Erythroblast (primary cell): Measurements from ENCODE around the gene CORIN.

Source experiments
- DNase-seq, 2 experiments: peaks; one replicate each; lab custom pipeline; 2025; lab: John Stamatoyannopoulos, UW
- GATA1 ChIP-seq: IDR thresholded peaks from 2 replicates; pipeline ENCODE4 v1.6.1; 2011; ENCODE audit warnings: low read depth, mild to moderate bottlenecking, control low read depth, low read length, moderate library complexity
- POLR2A ChIP-seq: IDR thresholded peaks from 2 replicates; pipeline ENCODE4 v1.6.1; 2011; ENCODE audit warnings: mild to moderate bottlenecking, low read length

CORIN gene

DNA sequence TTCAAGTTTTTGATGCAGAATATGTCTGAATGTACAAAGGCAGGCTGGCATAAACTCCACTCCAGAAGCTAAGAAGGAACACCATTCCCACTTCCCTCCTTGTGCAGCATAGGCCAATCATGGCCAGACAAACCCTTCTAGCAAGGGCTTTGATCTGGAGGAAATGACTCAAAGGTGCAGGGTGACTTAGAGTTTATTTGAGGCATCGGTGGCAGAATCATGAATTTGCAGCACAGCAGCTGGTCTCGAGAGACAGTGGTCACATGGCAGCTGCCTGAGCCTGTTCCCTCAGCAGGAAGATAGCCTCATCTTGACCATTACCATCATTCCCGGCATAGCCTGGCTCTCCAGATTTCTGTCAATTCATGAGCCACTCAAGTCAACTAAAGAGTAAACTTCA, 198.3 kb downstream of the CORIN start:
- TF ChIP-seq POLR2A (no peak), GATA1 (no peak)
- no peak for DNase-seq

DNA sequence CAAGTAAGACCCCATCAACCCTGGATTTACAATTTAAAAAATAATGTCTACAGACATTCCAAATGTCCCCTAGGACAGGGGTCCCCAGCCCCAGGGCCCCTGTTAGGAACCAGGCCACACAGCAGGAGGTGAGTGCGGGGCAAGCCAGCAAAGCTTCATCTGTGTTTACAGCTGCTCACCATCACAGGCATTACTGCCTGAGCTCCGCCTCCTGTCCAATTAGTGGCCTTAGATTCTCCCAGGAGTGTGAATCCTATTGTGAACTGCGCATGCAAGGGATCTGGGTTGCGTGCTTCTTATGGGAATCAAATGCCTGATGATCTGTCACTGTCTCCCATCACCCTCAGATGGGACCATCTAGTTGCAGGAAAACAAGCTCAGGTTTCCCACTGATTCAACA, 206.7 kb downstream of the CORIN start:
- DNase-seq, result no peak

DNA sequence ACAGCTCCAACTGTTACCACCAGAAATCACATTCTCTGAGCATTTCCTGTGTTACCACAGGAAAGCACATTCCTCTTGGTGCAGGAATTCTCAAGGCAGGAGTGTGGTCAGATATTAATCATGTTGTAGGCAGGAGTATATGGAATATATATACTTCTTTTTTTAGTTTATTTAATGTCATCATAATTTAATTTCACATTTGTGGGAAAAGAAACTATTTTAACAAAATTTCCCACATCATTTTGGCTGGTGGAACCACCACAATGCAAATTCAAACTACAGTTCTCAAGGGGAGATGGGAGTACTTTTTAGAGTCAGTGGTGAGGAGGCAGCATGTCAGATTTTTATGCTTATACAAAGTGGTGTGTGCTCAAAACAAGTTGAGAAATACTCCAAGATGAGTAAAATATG, 213.8 kb downstream of the CORIN start:
- TF ChIP-seq POLR2A, result no peak
- TF ChIP-seq GATA1, result no peak
- DNase-seq, result no peak

More for the DNA sequence above, 206.7 kb downstream of the CORIN start:
- TF ChIP-seq POLR2A, result no peak
- TF ChIP-seq GATA1, result no peak

- TF ChIP-seq POLR2A, result no peak
- TF ChIP-seq GATA1, result no peak
- no peak for DNase-seq
Measured at GRCh38 chr4:47621181-47621580, 216.7 kb downstream of the CORIN start.

DNA sequence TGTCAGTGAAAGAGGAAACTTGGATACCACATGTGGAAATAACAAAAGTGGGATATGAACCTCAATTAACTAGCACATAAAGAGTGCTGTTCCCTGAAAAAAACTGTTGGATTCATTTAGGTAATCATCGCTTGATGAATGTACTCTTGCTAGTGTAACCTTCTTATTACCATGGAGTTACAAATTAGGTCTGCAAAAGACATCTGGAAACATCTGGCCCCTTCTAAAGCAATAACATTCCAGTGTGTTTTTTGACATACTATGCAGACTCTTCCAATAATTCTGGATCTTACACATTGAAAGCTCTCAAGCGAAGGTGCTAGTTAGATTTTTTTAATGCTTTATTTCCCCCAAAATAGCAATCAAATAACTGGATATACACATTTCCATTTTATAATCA, 218.2 kb downstream of the CORIN start:
- TF ChIP-seq GATA1, result no peak
- no peak for TF ChIP-seq POLR2A

DNA sequence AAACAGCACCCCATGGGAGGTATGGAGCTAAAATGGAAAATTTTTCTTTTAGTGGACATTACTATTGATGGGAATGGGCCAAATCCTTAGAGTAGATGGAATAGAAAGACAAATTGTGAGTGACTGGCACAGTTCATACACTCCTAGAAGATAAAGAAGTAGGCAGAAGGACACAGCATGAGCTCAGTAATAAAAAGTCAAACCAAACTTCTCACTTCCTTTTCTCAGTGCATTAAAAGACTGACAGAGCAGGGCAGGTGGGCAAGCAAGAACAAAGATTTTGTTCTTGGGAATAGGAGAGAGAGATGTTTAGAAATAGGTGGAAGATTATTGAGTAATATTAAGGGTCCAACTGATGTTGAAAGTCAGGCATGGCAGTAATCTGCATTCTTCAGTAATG, 220.3 kb downstream of the CORIN start:
- DNase-seq, result no peak
- TF ChIP-seq GATA1 (no peak), POLR2A (no peak)

More for the DNA sequence above, 218.2 kb downstream of the CORIN start:
- DNase-seq, result no peak

DNA sequence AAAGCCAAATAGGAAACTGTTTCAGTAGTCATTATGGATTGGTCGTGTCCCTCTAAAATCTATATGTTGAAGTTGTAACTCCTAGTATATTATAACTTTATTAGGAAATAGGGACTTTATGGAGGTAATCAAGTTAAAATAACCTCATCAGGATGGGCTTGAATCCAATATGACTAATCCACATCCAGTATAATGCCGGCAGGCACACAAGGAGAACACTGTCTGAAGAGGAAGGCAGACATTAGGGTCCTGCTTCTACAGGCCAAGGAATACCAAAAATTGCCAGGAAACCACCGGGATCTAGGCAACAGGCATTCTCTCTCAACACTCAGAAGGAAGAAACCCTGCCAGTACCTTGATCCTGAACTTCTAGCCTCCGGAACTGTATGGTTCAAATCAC, 222.5 kb downstream of the CORIN start:
- TF ChIP-seq POLR2A, result no peak
- TF ChIP-seq GATA1, result no peak
- DNase-seq, result no peak

GRCh38 chr4:47612116-47613023, 225.5 kb downstream of the CORIN start:
- TF ChIP-seq GATA1 (no peak), POLR2A (no peak)
- no peak for DNase-seq

DNA sequence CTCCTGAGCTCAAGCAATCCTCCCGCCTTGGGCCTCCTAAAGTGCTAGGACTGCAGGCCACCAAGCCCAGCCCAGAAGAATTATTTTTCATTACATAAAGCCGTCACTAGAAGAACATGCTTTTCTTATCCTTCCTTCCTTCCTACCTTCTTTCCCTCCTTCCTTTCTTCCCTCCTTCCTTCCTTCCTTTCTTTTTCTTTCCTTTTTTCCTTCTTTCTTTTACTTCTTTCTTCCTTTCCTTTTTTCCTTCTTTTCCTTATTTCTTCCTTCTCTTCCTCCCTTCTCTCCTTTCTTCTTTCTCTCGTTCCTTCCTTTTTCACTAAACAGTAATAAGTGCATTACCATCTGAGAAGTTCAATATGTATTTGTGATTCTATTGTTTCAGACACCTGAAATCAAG, 231.4 kb downstream of the CORIN start:
- DNase-seq, result no peak
- no peak for TF ChIP-seq POLR2A
- no peak for TF ChIP-seq GATA1

DNA sequence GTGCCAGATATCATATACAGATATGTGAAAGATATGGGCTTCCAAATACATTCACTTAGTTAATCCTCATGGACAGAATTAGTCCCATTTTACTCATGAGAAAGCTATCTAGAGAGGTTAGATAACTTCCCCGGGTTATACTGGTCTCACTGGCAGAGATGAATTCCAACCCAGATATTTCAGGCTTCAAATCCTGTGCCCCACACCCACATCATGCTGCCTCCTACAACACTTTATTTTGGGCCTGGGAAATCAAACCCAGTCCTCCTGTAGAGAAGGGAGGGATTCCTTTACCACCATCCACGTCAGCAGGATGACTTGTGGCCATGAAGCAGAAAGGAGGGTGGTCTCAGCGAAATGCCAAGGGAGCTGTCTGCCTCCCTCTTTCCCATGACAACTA, 239.0 kb downstream of the CORIN start:
- DNase-seq, result no peak
- no peak for TF ChIP-seq POLR2A
- no peak for TF ChIP-seq GATA1

DNA sequence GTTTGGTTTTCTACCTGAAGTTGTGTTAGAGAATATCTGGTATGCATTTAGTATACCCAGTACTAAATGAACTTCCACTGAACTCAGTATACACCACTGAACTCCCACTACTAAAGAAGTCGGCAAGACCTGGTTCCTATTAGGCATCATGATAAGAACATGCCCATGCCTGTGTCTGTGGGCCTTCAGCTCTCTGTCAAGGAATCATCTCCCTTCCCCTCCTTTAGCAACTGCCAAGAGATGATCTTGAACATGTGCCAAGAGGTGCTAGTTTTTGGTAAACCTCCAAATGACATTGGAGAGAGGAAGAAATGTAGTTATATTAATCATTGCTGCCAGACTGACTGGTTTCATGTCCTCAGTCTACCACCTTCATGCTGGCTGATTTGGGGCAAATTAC, 239.5 kb downstream of the CORIN start:
- TF ChIP-seq GATA1 (no peak), POLR2A (no peak)
- no peak for DNase-seq

GRCh38 chr4:47597696-47598095, 240.2 kb downstream of the CORIN start:
- TF ChIP-seq GATA1 (no peak), POLR2A (no peak)
- DNase-seq, result no peak

DNA sequence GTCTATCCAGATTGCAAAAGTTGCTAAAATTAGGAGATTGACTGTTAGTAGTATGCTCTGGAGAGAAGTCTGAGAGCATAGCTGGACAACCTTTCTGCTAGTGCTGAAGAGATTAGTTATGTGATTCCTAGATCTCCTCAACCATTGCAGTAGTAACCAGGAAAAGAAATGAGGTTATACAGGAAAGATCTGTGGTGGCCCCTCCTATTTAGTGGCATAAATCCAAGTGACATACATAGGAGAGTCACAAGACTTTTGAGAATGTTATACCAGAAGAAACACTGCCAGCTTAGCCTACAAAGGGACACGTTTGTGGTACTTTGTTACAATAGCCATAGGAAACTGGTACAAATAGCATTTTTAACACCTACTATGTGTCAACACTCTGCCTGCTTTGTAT, 247.5 kb downstream of the CORIN start:
- TF ChIP-seq POLR2A (no peak), GATA1 (no peak)
- no peak for DNase-seq

GRCh38 chr4:47579235-47579634, 258.6 kb downstream of the CORIN start:
- DNase-seq, result no peak
- TF ChIP-seq POLR2A (no peak), GATA1 (no peak)
